Caco-2 (cell line): ENCODE results near the gene COL6A2. TPM values are rescaled to one million over a fixed set of nuclear protein-coding genes. Genes with fewer than 3 reads are reported as not detected.
"Not testable (repeated sequence)": the region's sequence is repeated elsewhere in the genome, so short reads cannot be mapped to it uniquely, and the experiment has no call there.

Source experiments
- BruUV-seq: library from RNA; stranded (reverse); fragments of 400-500 nt; replicated peaks from 2 replicates; lab custom pipeline; 2021; lab: Mats Ljungman, UMichigan
- CTCF ChIA-PET: fragments of 300-600 bp; sonication (Branson Sonifier 250); formaldehyde crosslinking; loops from one replicate; lab custom pipeline; 2022; ENCODE audit warnings: antibody characterized with exemption; lab: Charles Lee
- POLR2A ChIA-PET: fragments of 300-600 bp; sonication (Branson Sonifier 250); formaldehyde crosslinking; loops from one replicate; lab custom pipeline; 2022; ENCODE audit warnings: antibody characterized with exemption; lab: Charles Lee
- DNase-seq, 2 experiments: peaks; one replicate each; pipeline versions ENCODE4 v3.0.0 to v3.0.0-alpha.2; 2020 to 2022
- H3K27me3 ChIP-seq: replicated peaks from 2 replicates; pipeline ENCODE4 v1.6.0; 2011; ENCODE audit warnings: low read length; ENCODE audit not compliant: control insufficient read depth, insufficient read depth
- H3K36me3 ChIP-seq: 2 replicates; pipeline ENCODE4 v1.5.1; 2011; ENCODE audit warnings: low read length; ENCODE audit not compliant: control insufficient read depth, insufficient read depth
- H3K4me1 ChIP-seq: fragments of 250-450 bp; sonication (Bioruptor Pico); 2 replicates; pipeline ENCODE4 v1.5.1; 2020; ENCODE audit warnings: mild to moderate bottlenecking
- H3K4me3 ChIP-seq: 2 replicates; pipeline ENCODE4 v1.5.1; 2011; ENCODE audit warnings: low read depth, mild to moderate bottlenecking, control low read depth, low read length
- H3K9me3 ChIP-seq: fragments of 250-450 bp; sonication (Bioruptor Pico); 2 replicates; pipeline ENCODE4 v1.5.1; 2020; ENCODE audit warnings: mild to moderate bottlenecking, moderate library complexity
- H3K27ac Mint-ChIP-seq: one replicate; pipeline ENCODE4 v1.8.0; 2022; ENCODE audit warnings: mixed read lengths; ENCODE audit not compliant: unreplicated experiment
- H3K27me3 Mint-ChIP-seq: one replicate; pipeline ENCODE4 v1.8.0; 2022; ENCODE audit warnings: mixed read lengths; ENCODE audit not compliant: insufficient read depth, unreplicated experiment
- H3K36me3 Mint-ChIP-seq: one replicate; pipeline ENCODE4 v1.8.0; 2022; ENCODE audit warnings: mild to moderate bottlenecking, mixed read lengths; ENCODE audit not compliant: insufficient read depth, unreplicated experiment
- H3K4me1 Mint-ChIP-seq: one replicate; pipeline ENCODE4 v1.8.0; 2022; ENCODE audit warnings: low read depth, mixed read lengths; ENCODE audit not compliant: unreplicated experiment
- H3K4me3 Mint-ChIP-seq: one replicate; pipeline ENCODE4 v1.8.0; 2022; ENCODE audit warnings: mild to moderate bottlenecking, moderate library complexity, mixed read lengths; ENCODE audit not compliant: unreplicated experiment
- H3K9me3 Mint-ChIP-seq: one replicate; pipeline ENCODE4 v1.8.0; 2022; ENCODE audit warnings: mixed read lengths; ENCODE audit not compliant: unreplicated experiment
- intact Hi-C: fragments of 100-400 bp; cut with micrococcal nuclease; formaldehyde crosslinking; loops from one replicate; pipeline ENCODE4 v1.10.0; 2022; ENCODE audit not compliant: unreplicated experiment
- total RNA-seq: library from RNA; stranded (reverse); gene quantifications from 2 replicates; pipeline ENCODE4 v1.2.3, GENCODE V29; 2022
- TF ChIP-seq, protein P1 (sequence below), 2 experiments: fragments of 200-600 bp in 1 of 2; IDR thresholded peaks; 1 replicate in 1 of 2; 2 replicates in 1 of 2; pipeline versions ENCODE4 v1.5.1 to v1.8.0; 2011 to 2022; ENCODE audit warnings: antibody characterized with exemption in 1 of 2, control low read depth in 1 of 2, inconsistent platforms in 1 of 2, low read depth in 1 of 2, low read length in 1 of 2, mild to moderate bottlenecking in 1 of 2, moderate library complexity in 1 of 2; ENCODE audit not compliant: insufficient read depth in 1 of 2, severe bottlenecking in 1 of 2, unreplicated experiment in 1 of 2

Gene COL6A2
- total RNA-seq, 1 experiment from 2014 or later = 8.8 TPM

DNA sequence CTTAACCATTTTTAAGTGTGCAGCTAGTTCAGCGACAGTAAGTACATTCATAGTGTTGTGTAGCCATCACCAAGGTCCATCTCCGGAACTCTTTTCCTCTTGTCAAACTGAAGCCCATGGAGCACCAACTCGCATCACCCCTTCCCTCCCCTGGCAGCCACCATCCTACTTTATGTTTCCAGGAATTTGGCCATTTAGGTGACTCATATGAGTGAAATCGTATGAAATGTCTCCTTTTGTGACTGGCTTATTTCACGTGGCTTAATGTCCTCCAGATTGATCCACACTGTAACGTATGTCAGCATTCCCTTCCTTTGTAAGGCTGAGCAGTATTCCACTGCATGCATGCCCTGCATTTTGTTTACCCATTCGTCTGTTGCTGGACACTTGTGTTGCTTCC is 2.5 kb downstream of the COL6A2 start:
- no peak for DNase-seq
- intact Hi-C loops = no loop called here
- H3K27me3 Mint-ChIP-seq = peaks cover 12% of the 10 kb centered on the region
- TF ChIP-seq, protein P1, sequence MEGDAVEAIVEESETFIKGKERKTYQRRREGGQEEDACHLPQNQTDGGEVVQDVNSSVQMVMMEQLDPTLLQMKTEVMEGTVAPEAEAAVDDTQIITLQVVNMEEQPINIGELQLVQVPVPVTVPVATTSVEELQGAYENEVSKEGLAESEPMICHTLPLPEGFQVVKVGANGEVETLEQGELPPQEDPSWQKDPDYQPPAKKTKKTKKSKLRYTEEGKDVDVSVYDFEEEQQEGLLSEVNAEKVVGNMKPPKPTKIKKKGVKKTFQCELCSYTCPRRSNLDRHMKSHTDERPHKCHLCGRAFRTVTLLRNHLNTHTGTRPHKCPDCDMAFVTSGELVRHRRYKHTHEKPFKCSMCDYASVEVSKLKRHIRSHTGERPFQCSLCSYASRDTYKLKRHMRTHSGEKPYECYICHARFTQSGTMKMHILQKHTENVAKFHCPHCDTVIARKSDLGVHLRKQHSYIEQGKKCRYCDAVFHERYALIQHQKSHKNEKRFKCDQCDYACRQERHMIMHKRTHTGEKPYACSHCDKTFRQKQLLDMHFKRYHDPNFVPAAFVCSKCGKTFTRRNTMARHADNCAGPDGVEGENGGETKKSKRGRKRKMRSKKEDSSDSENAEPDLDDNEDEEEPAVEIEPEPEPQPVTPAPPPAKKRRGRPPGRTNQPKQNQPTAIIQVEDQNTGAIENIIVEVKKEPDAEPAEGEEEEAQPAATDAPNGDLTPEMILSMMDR (IDR thresholded peaks at IDR 0.05; ENCODE audit: insufficient read depth in 1 of 2, low read depth in 1 of 2, low read length in 1 of 2, severe bottlenecking in 1 of 2, unreplicated experiment in 1 of 2) = no peak
- Histone ChIP-seq H3K4me1 (no peaks in the 10 kb centered on the region), H3K4me3 (no peak overlapping the region), H3K27me3 (no peaks in the 10 kb centered on the region; the same call in 1 of the 2 replicates), H3K36me3 (no peaks in the 10 kb centered on the region), H3K9me3 (peaks cover 14% of the 10 kb centered on the region; the same call in 1 of the 2 replicates)
- H3K4me1 Mint-ChIP-seq = no peaks in the 10 kb centered on the region
- ChIA-PET CTCF (no interaction called here), POLR2A (no interaction called here)
- H3K27ac Mint-ChIP-seq = no peak overlapping the region
- peaks cover 31% of the 10 kb centered on the region for H3K9me3 Mint-ChIP-seq
- no peaks in the 10 kb centered on the region for H3K36me3 Mint-ChIP-seq
- H3K4me3 Mint-ChIP-seq = no peak overlapping the region
- TSS peak; percentile 27 for BruUV-seq

DNA sequence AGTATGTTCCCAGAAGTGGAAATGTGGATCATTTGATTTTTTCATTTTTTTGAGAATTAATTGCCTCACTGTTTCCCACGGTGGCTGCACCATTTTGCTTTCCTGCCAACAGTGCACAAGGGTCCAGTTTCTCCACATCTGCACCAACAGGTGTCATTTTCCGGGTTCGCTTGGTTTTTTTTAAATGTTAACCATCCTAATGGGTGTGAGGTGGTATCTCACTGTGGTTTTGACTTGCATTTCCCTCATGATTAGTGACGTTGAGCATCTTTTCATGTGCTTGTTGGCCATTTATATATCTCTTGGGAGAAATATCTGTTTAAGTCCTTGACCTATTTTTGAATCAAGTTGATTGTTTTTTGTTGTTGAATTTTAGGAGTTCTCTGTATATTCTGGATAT is 3.0 kb downstream of the COL6A2 start:
- Mint-ChIP-seq H3K27ac (no peak overlapping the region), H3K4me3 (no peak overlapping the region), H3K36me3 (no peaks in the 10 kb centered on the region), H3K9me3 (peaks cover 36% of the 10 kb centered on the region), H3K4me1 (no peaks in the 10 kb centered on the region), H3K27me3 (peaks cover 12% of the 10 kb centered on the region)
- TF ChIP-seq, protein P1 (IDR thresholded peaks at IDR 0.05; ENCODE audit: insufficient read depth in 1 of 2, low read depth in 1 of 2, low read length in 1 of 2, severe bottlenecking in 1 of 2, unreplicated experiment in 1 of 2) = no peak
- BruUV-seq = no TSS peak
- peaks cover 14% of the 10 kb centered on the region; the same call in 1 of the 2 replicates for H3K9me3 ChIP-seq
- ChIA-PET CTCF (interaction anchor here (0.7 kb wide), 1 partner anchor 29 kb away, joined by 6 read pairs; no protein-coding TSS in a partner anchor), POLR2A (no interaction called here)
- no peak overlapping the region for H3K4me3 ChIP-seq
- intact Hi-C loops = no loop called here
- no peaks in the 10 kb centered on the region for H3K4me1 ChIP-seq
- H3K27me3 ChIP-seq = no peaks in the 10 kb centered on the region; the same call in 1 of the 2 replicates
- DNase-seq = no peak
- no peaks in the 10 kb centered on the region for H3K36me3 ChIP-seq

DNA sequence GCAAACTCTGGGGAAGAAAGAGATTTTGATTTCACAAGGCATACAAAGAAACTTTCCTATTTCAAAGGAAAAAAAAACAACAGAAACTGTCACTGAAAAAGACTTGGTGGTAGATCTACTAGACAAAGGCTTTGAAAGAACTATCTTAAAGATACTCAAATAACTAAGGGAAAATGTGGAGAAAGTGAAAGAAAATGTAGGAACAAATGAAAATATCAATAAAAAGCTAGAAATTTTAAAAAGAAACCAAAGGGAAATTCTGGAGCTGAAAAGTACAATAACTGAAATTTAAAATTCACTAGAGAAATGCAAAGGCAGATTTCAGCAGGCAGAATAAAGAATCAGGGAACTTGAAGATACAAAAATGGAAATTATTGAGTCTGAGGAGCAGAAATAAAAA is 6.2 kb downstream of the COL6A2 start:
- no peaks in the 10 kb centered on the region for H3K36me3 ChIP-seq
- no peak overlapping the region for H3K4me3 ChIP-seq
- peaks cover 58% of the 10 kb centered on the region for H3K9me3 Mint-ChIP-seq
- no peaks in the 10 kb centered on the region for H3K4me1 Mint-ChIP-seq
- peaks cover 12% of the 10 kb centered on the region for H3K27me3 Mint-ChIP-seq
- DNase-seq = no peak
- no peaks in the 10 kb centered on the region; the same call in 1 of the 2 replicates for H3K27me3 ChIP-seq
- H3K4me3 Mint-ChIP-seq = no peak overlapping the region
- peaks cover 23% of the 10 kb centered on the region; the same call in 1 of the 2 replicates for H3K9me3 ChIP-seq
- no peaks in the 10 kb centered on the region for H3K36me3 Mint-ChIP-seq
- intact Hi-C loops = no loop called here
- H3K27ac Mint-ChIP-seq = no peak overlapping the region
- H3K4me1 ChIP-seq = no peaks in the 10 kb centered on the region
- ChIA-PET CTCF (no interaction called here), POLR2A (no interaction called here)
- no TSS peak for BruUV-seq
- TF ChIP-seq, protein P1 (IDR thresholded peaks at IDR 0.05; ENCODE audit: insufficient read depth in 1 of 2, low read depth in 1 of 2, low read length in 1 of 2, severe bottlenecking in 1 of 2, unreplicated experiment in 1 of 2) = no peak

DNA sequence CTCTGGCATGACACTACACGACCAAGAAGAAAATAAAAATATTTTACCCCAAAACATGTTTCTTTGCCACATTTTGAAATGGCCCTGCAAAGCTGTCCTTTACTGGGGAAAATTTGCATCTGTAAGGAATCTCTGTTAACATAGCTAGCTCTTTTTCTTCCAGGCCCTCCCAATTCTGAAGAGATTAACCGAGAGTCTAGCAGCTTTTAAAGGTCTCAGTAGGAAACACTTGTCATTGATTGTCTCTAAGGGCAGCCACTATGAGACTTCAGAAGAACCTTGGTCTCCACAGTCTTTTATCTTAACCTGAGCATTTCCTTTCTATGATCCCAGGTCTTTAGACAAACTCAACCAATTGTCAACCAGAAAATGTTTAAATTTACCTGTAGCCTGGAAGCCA is 9.5 kb downstream of the COL6A2 start:
- CTCF ChIA-PET, H3K27ac Mint-ChIP-seq, intact Hi-C loops, BruUV-seq, DNase-seq, H3K27me3 Mint-ChIP-seq, H3K4me3 Mint-ChIP-seq, POLR2A ChIA-PET, H3K27me3 ChIP-seq, H3K36me3 Mint-ChIP-seq, H3K4me3 ChIP-seq, H3K36me3 ChIP-seq, H3K4me1 ChIP-seq, H3K4me1 Mint-ChIP-seq: not testable (repeated sequence)
- peaks cover 55% of the 10 kb centered on the region for H3K9me3 Mint-ChIP-seq
- peaks cover 19% of the 10 kb centered on the region; the same call in 1 of the 2 replicates for H3K9me3 ChIP-seq
